ENCODE results near the gene PTRHD1.

The PTRHD1 gene

GRCh38 chr2:24754985-24755705 lies 38.0 kb downstream of the PTRHD1 start:
- no peak for DNase-seq

GRCh38 chr2:24749069-24749691 lies 44.0 kb downstream of the PTRHD1 start:
- DNase-seq: no peak

- DNase-seq: no peak
Observed at GRCh38 chr2:24747299-24747698, 45.9 kb downstream of the PTRHD1 start.

- no peak for DNase-seq
Observed at GRCh38 chr2:24745825-24746224, 47.4 kb downstream of the PTRHD1 start.

- DNase-seq: no peak
Observed at GRCh38 chr2:24744356-24744755, 48.8 kb downstream of the PTRHD1 start.

GRCh38 chr2:24743924-24744323 lies 49.3 kb downstream of the PTRHD1 start:
- DNase-seq: no peak

GRCh38 chr2:24742730-24743129 lies 50.5 kb downstream of the PTRHD1 start:
- no peak for DNase-seq

GRCh38 chr2:24740142-24740541 lies 53.0 kb downstream of the PTRHD1 start:
- no peak for DNase-seq
